Activated T-helper 17 cell treated with anti-CD3 and anti-CD28 coated beads, Interleukin-2, amount 50 U/mL, for 72 hours (primary cell): ENCODE results near the gene NCK1. TPM values are rescaled to one million over a fixed set of nuclear protein-coding genes. Genes with fewer than 3 reads are reported as not detected.
"Not testable (repeated sequence)": the region's sequence is repeated elsewhere in the genome, so short reads cannot be mapped to it uniquely, and the experiment has no call there.

Experiments used
- ATAC-seq: fragments of 150-1000 bp; cut with Tn5 transposase; replicated peaks from 2 replicates; pipeline ENCODE4 v1.10.0; 2021; ENCODE audit warnings: mild to moderate bottlenecking, moderate library complexity
- H3K27ac Mint-ChIP-seq: one replicate; pipeline ENCODE4 v1.8.0; 2022; ENCODE audit warnings: mixed read lengths
- H3K27me3 Mint-ChIP-seq: one replicate; pipeline ENCODE4 v1.8.0; 2022; ENCODE audit warnings: mixed read lengths
- H3K36me3 Mint-ChIP-seq: one replicate; pipeline ENCODE4 v1.8.0; 2022; ENCODE audit warnings: low read depth, mild to moderate bottlenecking, mixed read lengths
- H3K4me1 Mint-ChIP-seq: one replicate; pipeline ENCODE4 v1.8.0; 2022; ENCODE audit warnings: mixed read lengths
- H3K4me3 Mint-ChIP-seq: one replicate; pipeline ENCODE4 v1.8.0; 2022; ENCODE audit warnings: mild to moderate bottlenecking, mixed read lengths
- H3K9me3 Mint-ChIP-seq: one replicate; pipeline ENCODE4 v1.8.0; 2022; ENCODE audit warnings: mixed read lengths
- total RNA-seq, 2 donors: library from RNA; stranded (reverse); gene quantifications; one replicate each; pipeline ENCODE4 v1.2.3, GENCODE V29; 2022

NCK1 gene
- total RNA-seq, 2 donors from 2014 or later = 37.5 to 41.6 TPM

- Mint-ChIP-seq H3K36me3 (peaks cover 47% of the 10 kb centered on the region), H3K27me3 (no peaks in the 10 kb centered on the region), H3K9me3 (no peaks in the 10 kb centered on the region), H3K27ac (peak overlapping the region; percentile 31), H3K4me3 (no peak overlapping the region), H3K4me1 (peaks cover 19% of the 10 kb centered on the region)
- ATAC-seq = no peak
Observed at GRCh38 chr3:136840252-136840651, 21.8 kb upstream of the NCK1 start.

- Mint-ChIP-seq H3K4me3 (no peak overlapping the region), H3K4me1 (peaks cover 19% of the 10 kb centered on the region), H3K27me3 (no peaks in the 10 kb centered on the region), H3K36me3 (peaks cover 64% of the 10 kb centered on the region), H3K9me3 (no peaks in the 10 kb centered on the region), H3K27ac (no peak overlapping the region)
- ATAC-seq = no peak
Observed at GRCh38 chr3:136842294-136842693, 19.7 kb upstream of the NCK1 start.

- no peaks in the 10 kb centered on the region for H3K27me3 Mint-ChIP-seq
- H3K4me3 Mint-ChIP-seq = no peak overlapping the region
- H3K4me1 Mint-ChIP-seq = peaks cover 4% of the 10 kb centered on the region
- H3K9me3 Mint-ChIP-seq = no peaks in the 10 kb centered on the region
- H3K36me3 Mint-ChIP-seq = peaks cover 49% of the 10 kb centered on the region
- ATAC-seq = no peak
- H3K27ac Mint-ChIP-seq = no peak overlapping the region
Observed at GRCh38 chr3:136844724-136845123, 17.3 kb upstream of the NCK1 start.

GRCh38 chr3:136852180-136852579 is 9.8 kb upstream of the NCK1 start:
- no peak for ATAC-seq
- H3K9me3 Mint-ChIP-seq = no peaks in the 10 kb centered on the region
- H3K27ac Mint-ChIP-seq = no peak overlapping the region
- H3K36me3 Mint-ChIP-seq = peaks cover 18% of the 10 kb centered on the region
- no peaks in the 10 kb centered on the region for H3K4me1 Mint-ChIP-seq
- H3K4me3 Mint-ChIP-seq = no peak overlapping the region
- H3K27me3 Mint-ChIP-seq = no peaks in the 10 kb centered on the region

GRCh38 chr3:136856665-136857064 is 5.3 kb upstream of the NCK1 start:
- Mint-ChIP-seq H3K9me3 (no peaks in the 10 kb centered on the region), H3K36me3 (peaks cover 25% of the 10 kb centered on the region), H3K4me1 (peaks cover 19% of the 10 kb centered on the region), H3K4me3 (no peak overlapping the region), H3K27me3 (no peaks in the 10 kb centered on the region), H3K27ac (no peak overlapping the region)
- no peak for ATAC-seq

- Mint-ChIP-seq H3K4me1 (peaks cover 19% of the 10 kb centered on the region), H3K27ac (no peak overlapping the region), H3K27me3 (no peaks in the 10 kb centered on the region), H3K4me3 (no peak overlapping the region), H3K36me3 (peaks cover 30% of the 10 kb centered on the region), H3K9me3 (no peaks in the 10 kb centered on the region)
- no peak for ATAC-seq
Observed at GRCh38 chr3:136858381-136858780, 3.6 kb upstream of the NCK1 start.

- no peaks in the 10 kb centered on the region for H3K9me3 Mint-ChIP-seq
- no peak for ATAC-seq
- H3K27me3 Mint-ChIP-seq = no peaks in the 10 kb centered on the region
- peak overlapping the region; percentile 95 for H3K27ac Mint-ChIP-seq
- H3K4me1 Mint-ChIP-seq = peaks cover 19% of the 10 kb centered on the region
- peak overlapping the region; percentile 99 for H3K4me3 Mint-ChIP-seq
- peaks cover 28% of the 10 kb centered on the region for H3K36me3 Mint-ChIP-seq
Observed at GRCh38 chr3:136860541-136860940, 1.5 kb upstream of the NCK1 start.

- H3K36me3 Mint-ChIP-seq = peaks cover 47% of the 10 kb centered on the region
- peak overlapping the region; percentile 99 for H3K4me3 Mint-ChIP-seq
- H3K27me3 Mint-ChIP-seq = no peaks in the 10 kb centered on the region
- peak overlapping the region; percentile 95 for H3K27ac Mint-ChIP-seq
- H3K4me1 Mint-ChIP-seq = peaks cover 31% of the 10 kb centered on the region
- H3K9me3 Mint-ChIP-seq = no peaks in the 10 kb centered on the region
- ATAC-seq = peak; percentile 30
Observed at GRCh38 chr3:136862617-136863322, 762 bp downstream of the NCK1 start.

GRCh38 chr3:136869282-136869681 is 7.3 kb downstream of the NCK1 start:
- Mint-ChIP-seq H3K36me3 (peaks cover 83% of the 10 kb centered on the region), H3K4me1 (peaks cover 35% of the 10 kb centered on the region), H3K27ac (no peak overlapping the region), H3K9me3 (peaks cover 5% of the 10 kb centered on the region), H3K4me3 (no peak overlapping the region), H3K27me3 (no peaks in the 10 kb centered on the region)
- ATAC-seq = no peak

- Mint-ChIP-seq H3K4me1 (peaks cover 29% of the 10 kb centered on the region), H3K27ac (peak overlapping the region; percentile 12), H3K36me3 (peaks cover 77% of the 10 kb centered on the region)
- not testable (repeated sequence) for H3K4me3 Mint-ChIP-seq, ATAC-seq, H3K9me3 Mint-ChIP-seq, H3K27me3 Mint-ChIP-seq
Observed at GRCh38 chr3:136872258-136872657, 10.2 kb downstream of the NCK1 start.

- not testable (repeated sequence) for H3K27me3 Mint-ChIP-seq, H3K4me3 Mint-ChIP-seq, H3K36me3 Mint-ChIP-seq, ATAC-seq, H3K9me3 Mint-ChIP-seq, H3K27ac Mint-ChIP-seq
- H3K4me1 Mint-ChIP-seq = peaks cover 37% of the 10 kb centered on the region
Observed at GRCh38 chr3:136879510-136879909, 17.5 kb downstream of the NCK1 start.

GRCh38 chr3:136882571-136882970 is 20.6 kb downstream of the NCK1 start:
- H3K27ac Mint-ChIP-seq = no peak overlapping the region
- ATAC-seq = peak; percentile 70
- no peaks in the 10 kb centered on the region for H3K27me3 Mint-ChIP-seq
- H3K4me1 Mint-ChIP-seq = peaks cover 43% of the 10 kb centered on the region
- no peaks in the 10 kb centered on the region for H3K36me3 Mint-ChIP-seq
- no peak overlapping the region for H3K4me3 Mint-ChIP-seq
- H3K9me3 Mint-ChIP-seq = no peaks in the 10 kb centered on the region

GRCh38 chr3:136883967-136884720 is 22.1 kb downstream of the NCK1 start:
- peaks cover 47% of the 10 kb centered on the region for H3K4me1 Mint-ChIP-seq
- no peaks in the 10 kb centered on the region for H3K9me3 Mint-ChIP-seq
- H3K27me3 Mint-ChIP-seq = no peaks in the 10 kb centered on the region
- H3K4me3 Mint-ChIP-seq = no peak overlapping the region
- ATAC-seq = no peak
- H3K36me3 Mint-ChIP-seq = peaks cover 8% of the 10 kb centered on the region
- H3K27ac Mint-ChIP-seq = peak overlapping the region; percentile 39

GRCh38 chr3:136885357-136886213 is 23.6 kb downstream of the NCK1 start:
- peak overlapping the region; percentile 70 for H3K27ac Mint-ChIP-seq
- ATAC-seq = peak; percentile 55
- peak overlapping the region; percentile 66 for H3K4me3 Mint-ChIP-seq
- no peaks in the 10 kb centered on the region for H3K9me3 Mint-ChIP-seq
- peaks cover 47% of the 10 kb centered on the region for H3K4me1 Mint-ChIP-seq
- H3K36me3 Mint-ChIP-seq = peaks cover 13% of the 10 kb centered on the region
- no peaks in the 10 kb centered on the region for H3K27me3 Mint-ChIP-seq
